Embryonic facial prominence (tissue), 1 donor: Measurements from ENCODE around the gene ZBTB7B.

Experiments used
- DNase-seq: peaks from one replicate; pipeline ENCODE4 v3.0.0-alpha.2; 2016; ENCODE audit errors: extremely low spot score

ZBTB7B gene

DNA sequence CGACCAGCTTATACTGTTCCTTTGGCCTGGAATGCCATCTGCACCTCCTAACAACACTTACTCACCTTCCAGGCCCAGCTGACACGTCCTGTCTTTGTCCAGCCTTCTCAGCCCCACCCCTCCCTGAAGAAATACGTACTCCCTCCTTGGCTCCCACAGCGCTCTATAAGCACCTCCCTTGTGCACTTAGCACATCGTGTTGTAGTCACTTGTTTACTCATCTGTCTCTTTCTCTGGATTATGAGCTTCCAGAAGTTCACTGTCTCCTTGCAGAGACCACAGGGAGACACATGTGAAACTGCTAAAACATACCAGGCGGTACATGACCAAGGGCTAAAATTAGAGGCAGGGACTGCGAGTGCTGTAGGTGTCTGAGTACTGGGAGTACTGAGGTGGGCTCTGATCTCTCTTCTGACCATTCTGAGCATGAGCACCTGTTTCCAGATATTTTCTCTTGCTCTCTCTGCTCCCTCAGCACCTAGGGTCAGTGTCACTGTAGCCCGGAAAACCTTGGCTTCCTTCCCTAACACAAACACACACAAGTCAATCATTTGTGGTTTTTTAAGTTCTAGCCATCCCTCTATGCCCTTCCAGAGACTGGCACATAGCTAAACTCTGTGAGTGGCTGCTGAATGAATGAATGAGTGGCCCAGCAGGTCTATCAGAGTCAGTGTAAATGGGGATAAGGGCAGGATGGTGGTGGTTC, 36.2 kb downstream of the ZBTB7B start:
- DNase-seq, result no peak

DNA sequence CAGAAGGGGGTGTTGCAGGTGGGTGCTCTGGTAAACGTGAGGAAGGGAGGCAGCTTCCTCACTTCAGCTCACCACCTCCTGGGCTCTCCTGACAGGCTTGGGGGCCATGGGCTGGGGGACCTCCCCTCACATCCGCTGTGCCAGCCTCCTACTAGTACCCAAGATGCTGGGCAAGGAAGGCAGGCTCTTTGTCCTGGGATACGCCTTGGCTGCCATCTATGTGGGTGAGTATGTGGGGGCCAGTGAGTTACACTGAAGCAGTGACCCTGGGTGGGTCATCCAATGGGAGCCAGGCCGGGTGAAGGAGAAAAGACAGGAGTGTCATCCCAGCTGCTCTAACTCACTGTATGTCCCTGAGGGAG, 36.7 kb downstream of the ZBTB7B start:
- DNase-seq, result no peak

DNA sequence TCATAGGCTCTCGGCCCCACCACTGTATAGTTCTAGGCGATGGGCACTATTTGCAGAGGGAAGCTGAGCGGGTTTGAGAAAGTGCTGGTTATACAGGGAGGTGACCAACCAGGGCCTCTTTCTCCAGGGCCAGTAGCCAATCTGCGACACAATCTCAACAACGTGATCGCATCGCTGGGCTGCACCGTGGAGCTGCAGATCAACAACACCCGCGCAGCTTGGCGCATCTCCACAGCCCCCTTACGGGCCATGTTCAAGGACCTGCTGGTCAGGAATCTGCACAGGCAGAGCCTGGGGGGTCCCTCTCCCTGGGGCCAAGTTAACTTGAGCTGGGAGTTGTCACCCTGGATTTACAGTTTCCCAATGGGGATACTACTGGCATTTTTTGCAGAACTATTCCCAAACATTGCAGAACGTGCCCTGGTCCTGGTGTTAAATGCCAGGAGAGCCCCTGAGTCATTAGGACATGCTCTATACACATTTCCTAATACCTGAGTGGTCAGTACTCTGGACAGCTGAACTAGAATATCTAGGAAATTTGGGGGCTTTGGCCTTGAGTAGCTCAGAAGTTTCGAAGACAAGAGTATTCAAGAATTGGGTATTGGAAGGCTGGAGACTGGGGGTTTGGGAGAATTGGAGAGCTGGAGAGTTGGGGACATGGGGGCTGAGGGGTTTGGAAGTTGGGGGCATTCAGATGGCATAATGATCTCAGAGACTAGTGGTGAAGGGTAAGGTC, 37.9 kb downstream of the ZBTB7B start:
- no peak for DNase-seq

DNA sequence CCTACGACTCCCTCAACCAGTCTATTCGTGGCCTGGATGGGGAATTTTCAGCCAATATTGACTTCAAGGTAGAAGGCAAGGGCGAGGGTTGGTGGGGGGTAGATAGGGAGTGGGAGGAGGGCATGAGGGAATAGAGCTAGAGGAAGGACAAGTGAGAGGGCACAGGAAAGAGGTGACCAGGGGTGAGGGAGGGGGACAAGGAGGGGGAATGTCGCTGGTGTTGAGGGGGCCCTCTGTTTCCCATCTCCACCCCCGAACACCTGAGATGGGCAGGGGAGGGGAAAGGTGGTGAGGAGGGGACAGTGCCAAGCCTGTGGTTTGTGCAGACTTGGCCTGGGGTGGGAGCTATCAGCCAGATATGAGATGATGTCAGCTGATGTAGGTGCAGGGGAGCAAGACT, 40.2 kb downstream of the ZBTB7B start:
- no peak for DNase-seq

DNA sequence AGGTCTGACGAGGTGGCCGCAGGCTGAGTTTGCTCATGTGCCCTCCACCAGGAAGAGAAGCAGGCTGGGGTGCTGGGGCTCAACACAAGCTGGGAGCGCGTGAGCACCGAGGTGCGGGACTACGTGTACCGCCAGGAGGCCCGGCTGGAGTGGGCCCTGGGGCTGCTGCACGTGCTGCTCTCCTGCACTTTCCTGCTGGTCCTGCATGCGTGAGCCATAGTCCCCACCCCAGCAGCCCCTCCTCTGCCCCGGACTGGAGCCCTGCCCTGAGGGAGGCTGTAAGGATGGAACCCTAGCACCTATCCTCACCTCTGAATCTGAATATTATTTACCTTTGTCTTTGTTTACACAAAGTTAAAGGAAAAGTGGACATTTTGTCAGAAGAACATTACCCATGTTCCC, 40.7 kb downstream of the ZBTB7B start:
- no peak for DNase-seq

DNA sequence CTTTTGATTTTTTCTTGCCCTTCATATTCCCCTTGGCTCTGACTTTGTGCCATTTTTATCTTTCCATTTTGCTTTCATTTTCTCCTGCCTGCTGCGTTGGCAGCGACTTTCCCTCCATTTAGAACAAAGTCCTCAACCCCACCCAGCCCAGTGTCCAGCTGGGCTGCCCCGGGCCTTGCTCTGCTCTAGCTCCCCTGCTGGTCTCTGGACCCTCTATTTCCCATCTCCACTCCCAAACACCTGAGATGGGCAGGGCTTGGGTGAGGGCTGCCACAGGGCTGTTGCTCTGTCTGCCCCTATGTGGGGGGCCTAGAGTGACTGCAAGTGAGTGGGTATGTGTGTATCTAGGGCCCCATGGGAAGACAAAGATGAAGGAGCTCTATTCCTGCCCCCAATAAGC, 41.2 kb downstream of the ZBTB7B start:
- DNase-seq, result no peak

DNA sequence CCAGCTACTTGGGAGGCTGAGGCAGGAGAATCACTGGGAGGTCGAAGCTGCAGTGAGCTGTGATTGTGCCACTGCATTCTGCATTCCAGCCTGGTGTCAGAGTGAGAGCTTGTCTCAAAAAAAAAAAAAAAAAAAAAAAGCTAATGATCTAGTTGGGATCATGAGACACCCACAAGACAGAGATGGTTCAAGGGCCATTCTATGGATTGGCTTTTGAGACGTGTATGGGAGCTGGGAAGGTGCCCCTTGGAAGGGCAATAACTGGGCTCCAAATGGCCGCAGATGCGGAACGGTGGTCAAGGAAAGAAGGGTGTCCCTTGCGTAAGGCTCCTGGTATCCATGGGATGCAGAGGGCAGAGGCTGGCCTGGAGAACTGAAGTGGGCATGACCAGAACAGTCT, 41.8 kb downstream of the ZBTB7B start:
- no peak for DNase-seq

DNA sequence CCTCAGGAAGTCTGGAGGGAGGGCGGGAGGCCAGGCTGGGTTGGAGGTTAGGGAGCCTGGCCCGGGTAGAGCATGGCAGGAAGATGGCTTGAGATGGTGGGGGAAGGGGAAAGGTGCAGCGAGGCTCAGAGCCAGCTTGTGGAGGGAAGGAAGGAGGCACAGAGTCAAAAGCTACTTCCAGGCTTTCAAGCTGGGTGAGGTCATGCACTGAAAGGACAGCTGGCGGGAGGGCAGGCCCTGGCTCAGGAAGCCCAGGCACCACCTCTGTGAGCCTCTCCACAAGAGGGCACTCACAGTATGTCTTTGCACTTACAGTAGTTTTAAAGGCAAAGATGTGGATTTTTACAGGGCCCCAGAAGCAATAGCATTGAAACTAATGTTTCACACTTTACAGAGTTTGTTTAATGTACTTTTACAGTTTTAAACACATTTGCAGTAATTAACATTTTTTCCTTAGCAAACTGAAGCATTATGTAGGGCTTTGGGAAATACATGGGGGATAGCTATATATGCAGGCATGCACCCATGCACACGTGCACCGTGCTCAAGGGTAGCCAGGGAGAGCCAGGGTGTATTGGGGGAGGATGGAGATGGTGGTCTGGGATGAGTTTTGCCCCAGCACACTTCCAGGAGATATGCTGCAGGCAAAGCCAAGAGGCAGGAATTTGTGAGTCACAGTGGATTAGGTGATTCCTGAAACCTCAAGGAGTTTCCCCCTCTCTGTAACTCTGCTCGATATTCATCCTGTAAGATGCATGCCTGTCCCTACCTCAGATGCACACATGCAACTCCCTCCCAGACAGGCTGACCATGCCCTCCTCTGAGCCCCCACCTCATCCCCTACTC, 42.4 kb downstream of the ZBTB7B start:
- no peak for DNase-seq

DNA sequence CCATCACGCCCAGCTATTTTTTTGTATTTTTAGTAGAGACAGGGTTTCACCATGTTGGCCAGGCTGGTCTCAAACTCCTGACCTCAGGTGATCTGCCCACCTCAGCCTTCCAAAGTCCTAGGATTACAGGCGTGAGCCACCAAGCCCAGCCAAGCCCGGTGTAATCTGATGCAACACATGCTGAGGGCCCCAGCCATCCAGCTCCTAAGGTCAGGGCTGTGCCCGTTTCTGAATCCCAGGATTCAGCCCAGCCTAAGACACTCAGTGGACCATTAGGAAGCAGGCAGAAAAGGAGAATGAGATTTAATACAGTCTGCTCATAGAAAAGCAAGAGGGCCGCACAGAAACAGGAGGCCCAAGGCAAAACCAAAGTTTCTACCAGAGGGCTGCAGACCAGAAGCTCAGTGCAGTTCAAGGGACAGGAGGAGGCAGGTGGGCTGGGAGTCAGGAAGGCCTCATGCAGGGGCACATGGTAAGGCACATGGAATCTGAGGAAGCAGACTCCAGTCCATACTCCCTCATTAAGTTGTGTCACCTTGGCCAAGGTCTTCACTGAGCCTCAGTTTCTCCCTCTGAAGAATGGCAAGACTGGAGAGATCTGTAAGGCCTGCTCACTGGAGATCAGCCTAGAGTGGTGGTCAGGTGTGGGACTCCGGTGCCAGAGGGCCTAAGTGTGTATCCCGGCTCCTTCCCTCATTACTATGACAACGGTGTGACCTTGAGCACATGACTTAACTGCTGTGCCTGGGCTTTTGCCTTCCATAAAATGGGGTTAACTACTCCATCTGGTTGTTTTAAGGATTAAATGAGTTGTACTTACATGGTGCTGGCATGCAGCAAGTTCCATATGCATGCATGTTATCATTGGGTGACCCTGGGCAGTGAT, 46.1 kb downstream of the ZBTB7B start:
- no peak for DNase-seq

DNA sequence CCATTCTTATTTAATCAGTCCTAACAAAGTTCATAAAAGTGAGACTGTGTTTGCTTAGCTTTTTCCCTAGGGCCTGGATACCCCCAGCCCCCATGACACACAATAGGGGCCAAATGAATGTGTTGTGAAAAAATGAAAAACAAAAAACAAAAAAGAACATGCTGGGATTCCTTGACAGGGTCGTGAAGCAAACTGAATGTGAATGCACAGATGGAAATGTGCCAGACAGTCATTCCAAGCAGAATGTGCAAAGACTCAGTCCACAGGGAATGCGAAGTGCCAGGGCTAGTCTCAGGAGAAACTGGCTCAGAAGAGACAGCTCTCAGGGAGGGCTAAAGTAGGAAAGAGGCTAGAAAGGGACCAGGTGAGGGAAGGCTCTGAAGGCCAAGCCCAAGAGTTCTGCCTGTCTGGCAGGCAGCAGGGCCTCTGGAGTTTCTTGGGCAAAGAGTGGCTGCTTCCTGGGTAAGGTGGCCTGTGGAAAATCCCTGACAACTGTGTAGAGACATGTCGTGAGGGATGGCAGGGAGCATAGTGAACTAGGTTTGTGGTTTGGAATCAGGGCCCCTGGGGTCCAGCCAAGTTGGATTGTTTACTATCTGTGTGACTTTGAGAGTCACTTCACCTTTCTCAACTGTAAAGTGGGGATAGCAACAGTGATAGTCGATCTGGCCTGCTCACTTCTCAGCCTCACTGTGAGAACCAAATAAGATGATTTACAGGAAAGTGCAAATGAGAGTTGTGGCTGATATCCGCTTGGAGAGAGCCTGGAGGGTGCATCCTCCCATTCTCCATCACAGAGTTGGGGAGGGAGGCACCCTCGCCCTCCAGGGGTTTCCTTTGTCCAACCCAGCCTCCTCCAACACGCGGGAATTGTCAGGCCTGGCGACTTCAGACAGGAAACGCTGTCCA, 47.3 kb downstream of the ZBTB7B start:
- DNase-seq, result no peak

DNA sequence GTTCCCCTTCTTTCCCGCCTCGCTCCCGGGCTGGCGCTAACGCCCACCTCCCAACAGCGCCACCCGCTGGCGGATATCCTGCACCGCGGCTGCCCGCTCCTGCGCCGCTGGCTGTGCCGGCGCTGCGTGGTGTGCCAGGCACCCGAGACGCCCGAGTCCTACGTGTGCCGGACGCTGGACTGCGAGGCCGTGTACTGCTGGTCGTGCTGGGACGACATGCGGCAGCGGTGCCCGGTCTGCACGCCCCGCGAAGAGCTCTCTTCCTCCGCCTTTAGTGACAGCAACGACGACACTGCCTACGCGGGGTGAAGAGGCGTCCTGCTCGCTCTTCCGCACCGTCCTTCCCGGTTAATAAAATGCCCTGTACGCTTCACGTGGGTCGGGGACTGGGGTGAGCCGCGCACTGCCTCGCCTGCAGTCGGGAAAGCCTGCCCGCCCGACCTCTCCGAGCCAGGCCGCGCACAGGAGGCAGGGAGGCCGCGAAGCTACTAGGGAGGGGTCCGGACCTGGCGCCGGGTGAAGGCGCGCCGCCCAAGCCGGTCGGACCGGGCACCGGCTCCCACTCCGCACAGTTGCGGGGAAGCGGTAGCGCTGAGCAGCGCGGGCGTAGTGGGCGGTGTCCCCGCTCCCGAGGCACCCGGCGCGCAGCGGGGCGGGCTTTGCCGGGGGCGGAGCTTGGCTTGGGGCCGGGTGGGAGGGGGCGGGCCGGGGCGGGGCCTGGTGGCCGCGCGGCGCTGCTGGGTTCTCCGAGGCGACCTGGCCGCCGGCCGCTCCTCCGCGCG, 48.1 kb downstream of the ZBTB7B start, which contains the start of gene ADAM15:
TSS of gene ADAM15 (plus strand) at position 757 of the 782 bp plus-strand sequence. CDS start 71 bp downstream, outside the sequence.
- no peak for DNase-seq

DNA sequence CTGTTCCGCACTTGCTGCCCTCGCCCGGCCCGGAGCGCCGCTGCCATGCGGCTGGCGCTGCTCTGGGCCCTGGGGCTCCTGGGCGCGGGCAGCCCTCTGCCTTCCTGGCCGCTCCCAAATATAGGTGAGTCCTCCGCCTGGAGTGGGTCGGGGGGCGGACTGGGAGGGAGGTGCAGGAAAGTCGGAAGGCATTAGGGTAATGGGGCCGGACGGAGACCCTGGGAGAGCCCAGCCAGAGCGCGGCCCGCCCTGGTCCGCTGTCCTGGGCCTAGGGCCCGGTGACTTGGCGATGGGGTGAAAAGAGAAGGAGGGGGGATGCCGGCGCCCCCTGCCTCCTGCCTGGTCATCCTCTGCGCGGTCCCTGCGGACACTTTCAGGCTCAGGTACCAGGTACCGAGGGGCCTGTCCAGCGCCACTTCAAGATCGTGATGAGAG, 48.8 kb downstream of the ZBTB7B start:
- DNase-seq, result no peak

DNA sequence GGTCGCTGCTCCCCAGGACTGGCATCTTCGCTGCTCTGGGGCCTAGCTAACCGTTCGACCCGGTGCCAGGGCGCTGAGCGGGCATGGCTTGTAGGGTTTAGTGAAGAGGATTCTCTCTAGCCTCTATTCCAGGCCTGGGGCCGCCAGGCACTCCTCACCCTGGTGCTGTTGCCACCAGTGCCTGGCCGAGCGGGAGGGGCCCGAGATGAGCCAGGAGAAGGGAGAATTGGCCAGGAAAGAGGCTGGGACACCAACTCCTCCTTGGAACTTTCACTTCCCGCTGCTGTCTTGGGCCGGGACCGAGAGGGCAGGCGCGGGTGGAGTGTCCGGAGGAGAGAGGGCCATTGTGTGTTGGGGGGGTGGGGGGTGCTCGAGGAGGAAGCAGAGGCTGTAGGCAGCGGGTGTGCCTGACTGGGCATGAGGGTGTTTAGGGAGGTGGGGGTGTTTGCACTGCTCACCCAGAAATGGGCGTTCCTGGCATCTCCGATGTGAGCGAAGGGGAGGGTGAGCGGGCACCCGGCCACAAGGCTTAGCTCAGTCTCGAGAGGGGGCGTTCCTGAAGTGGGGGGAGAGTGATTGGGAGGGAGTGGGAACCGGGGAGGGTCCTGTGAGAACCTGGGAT, 49.3 kb downstream of the ZBTB7B start:
- DNase-seq, result no peak

DNA sequence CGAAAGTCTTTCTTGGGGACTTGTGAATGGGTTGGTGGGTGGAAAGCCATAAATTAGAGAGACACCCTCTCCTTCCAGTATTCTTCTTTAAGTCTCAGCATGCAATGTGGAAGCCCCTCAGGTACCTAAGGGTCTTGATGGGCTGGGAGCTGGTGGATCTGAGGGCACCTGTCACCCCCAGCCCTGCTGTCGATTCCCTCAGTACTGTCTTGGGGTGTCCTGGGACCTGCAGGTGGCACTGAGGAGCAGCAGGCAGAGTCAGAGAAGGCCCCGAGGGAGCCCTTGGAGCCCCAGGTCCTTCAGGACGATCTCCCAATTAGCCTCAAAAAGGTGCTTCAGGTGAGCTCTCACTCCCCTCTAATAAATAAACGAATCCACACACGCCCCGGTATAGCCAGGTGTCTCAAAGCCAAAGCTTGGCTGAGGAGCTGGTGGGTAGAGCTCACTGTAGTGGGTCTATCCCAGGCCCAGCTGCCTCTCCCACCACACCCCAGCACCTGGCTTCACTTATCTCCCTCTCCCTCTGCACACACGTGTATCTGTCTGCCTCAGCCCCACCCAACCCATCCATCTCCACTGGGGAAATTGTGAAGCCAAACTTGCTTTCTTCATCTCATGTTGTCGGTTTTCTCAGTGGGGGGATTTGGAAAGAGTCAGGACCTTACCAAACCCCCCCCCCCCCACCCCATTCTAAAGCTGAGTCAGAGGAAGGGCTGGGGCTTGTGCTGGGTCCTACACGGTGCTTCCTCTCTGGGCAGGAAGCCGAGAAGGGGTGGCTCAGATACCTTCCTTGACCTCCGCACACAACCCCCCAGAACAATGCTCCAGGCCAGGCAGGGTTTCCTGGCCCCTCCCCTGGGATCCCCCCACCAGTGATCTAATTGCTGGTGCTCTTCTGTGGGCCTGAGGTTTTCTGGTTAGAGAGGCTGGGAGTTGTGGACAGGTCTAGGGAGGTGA, 50.1 kb downstream of the ZBTB7B start:
- DNase-seq, result no peak

DNA sequence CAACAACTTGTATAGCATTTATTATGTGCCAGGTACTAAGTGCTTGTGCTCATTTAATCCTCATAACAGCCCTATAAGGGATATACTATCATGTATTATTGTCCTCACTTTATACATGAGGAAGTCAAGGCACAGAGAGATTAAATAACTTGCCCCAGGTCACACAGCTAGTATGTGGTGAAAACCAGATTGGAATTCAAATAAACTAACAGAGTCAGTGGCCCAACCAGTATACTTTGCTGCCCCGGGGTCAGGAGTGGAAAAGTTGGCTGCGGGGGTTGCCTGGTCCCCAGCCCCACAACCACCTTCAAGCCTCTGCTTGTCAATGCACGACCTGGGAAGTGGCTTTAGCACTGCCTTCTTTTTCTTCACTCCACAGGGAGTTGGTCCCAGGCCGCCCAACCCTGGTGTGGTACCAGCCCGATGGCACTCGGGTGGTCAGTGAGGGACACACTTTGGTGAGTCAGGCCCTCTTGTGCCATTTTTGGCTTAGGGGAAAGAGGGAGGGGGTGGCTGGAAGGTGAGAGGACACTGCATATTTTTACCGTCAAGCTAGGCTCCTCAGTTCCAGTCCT, 51.0 kb downstream of the ZBTB7B start:
- no peak for DNase-seq

DNA sequence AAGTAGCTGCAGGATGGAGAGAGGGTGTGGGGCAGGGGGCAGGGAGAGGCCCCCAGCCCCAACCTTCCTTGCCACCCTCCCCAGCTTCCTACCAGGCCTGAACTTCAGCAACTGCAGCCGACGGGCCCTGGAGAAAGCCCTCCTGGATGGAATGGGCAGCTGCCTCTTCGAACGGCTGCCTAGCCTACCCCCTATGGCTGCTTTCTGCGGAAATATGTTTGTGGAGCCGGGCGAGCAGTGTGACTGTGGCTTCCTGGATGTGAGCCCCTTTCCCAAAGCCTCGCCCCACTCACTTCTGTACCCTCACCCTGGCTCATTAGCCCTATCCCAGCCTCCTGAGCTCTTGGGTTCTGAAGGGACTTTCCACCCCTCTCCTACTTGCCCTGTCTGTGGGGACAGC, 54.5 kb downstream of the ZBTB7B start:
- DNase-seq, result no peak

DNA sequence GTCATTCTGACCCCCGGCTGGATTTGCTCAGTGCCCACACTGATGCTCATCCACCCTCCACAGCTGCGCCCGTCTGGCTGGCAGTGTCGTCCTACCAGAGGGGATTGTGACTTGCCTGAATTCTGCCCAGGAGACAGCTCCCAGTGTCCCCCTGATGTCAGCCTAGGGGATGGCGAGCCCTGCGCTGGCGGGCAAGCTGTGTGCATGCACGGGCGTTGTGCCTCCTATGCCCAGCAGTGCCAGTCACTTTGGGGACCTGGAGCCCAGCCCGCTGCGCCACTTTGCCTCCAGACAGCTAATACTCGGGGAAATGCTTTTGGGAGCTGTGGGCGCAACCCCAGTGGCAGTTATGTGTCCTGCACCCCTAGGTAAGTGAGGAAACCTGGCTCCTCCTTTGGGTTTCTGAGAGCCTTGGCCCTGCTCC, 55.2 kb downstream of the ZBTB7B start:
- DNase-seq, result no peak

DNA sequence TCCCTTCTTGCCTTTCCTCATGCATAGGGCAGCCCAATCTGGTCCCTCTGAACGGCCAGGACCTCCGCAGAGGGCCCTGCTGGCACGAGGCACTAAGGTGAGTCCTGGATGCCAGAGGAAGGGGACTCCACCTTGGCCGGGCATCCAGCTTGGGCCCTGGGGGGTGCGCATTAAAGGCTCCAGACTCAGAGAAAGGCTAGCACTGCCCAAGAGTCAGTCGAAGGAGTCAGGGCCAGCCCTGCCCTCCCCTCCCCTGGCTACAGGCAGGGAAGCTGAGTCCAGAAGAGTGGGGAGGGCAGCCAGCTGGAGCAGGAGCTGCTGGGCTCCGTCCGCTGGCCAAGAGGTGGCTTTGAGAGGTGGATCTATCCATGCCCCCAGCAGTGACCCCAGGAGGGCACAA, 58.1 kb downstream of the ZBTB7B start:
- no peak for DNase-seq
